ENCODE results near the gene NR4A3.

DNA sequence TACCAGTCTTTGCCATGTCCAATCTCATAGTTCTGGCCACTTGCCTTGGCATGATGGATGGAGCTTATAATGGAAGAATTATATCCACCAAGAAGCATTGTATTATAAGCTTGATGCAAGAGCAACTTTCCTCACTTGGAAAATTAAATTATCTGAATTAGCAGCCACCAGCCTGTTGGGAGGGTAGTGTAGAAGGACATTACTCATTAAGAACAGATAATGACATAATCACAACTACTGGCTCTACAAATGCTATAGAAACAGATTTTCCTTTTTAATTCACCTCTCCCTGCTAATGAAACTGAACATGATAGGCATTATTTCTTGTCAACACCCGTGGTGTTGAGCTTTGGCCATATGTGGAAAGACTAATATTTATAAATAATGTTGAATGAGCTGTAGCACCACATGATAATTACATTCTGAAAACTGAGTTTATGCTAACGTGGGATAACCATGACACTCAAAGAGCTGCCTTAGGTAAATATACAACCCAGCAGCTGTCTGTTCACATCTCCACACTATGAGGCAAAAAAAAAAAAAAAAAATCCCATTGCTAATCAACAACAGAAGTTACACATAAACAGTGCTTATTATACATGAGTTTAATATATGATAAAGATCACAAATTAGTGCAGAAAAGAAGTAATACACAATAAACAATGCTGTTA, 48.1 kb upstream of the NR4A3 start:
- TF ChIP-seq POLR2AphosphoS5 (IDR thresholded peaks at IDR 0.05; ENCODE audit: low read depth, low read length) (no peak), MTA1 (CRISPR knock-in tag; IDR thresholded peaks at IDR 0.05; ENCODE audit: borderline replicate concordance) (no peak), ZBTB7A (CRISPR knock-in tag; IDR thresholded peaks at IDR 0.05) (no peak), POLR2A (IDR thresholded peaks at IDR 0.05; ENCODE audit: insufficient read depth in 1 of 2, low read depth in 2 of 2, low read length in 2 of 2) (no peak), ZNF670 (CRISPR knock-in tag; IDR thresholded peaks at IDR 0.05; ENCODE audit: borderline replicate concordance) (no peak), TAF1 (CRISPR knock-in tag; IDR thresholded peaks at IDR 0.05) (no peak)
- TF ChIP-seq, protein P1, sequence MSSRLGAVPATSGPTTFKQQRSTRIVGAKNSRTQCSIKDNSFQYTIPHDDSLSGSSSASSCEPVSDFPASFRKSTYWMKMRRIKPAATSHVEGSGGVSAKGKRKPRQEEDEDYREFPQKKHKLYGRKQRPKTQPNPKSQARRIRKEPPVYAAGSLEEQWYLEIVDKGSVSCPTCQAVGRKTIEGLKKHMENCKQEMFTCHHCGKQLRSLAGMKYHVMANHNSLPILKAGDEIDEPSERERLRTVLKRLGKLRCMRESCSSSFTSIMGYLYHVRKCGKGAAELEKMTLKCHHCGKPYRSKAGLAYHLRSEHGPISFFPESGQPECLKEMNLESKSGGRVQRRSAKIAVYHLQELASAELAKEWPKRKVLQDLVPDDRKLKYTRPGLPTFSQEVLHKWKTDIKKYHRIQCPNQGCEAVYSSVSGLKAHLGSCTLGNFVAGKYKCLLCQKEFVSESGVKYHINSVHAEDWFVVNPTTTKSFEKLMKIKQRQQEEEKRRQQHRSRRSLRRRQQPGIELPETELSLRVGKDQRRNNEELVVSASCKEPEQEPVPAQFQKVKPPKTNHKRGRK (CRISPR knock-in tag; IDR thresholded peaks at IDR 0.05), result no peak

Data from HepG2 (cell line).